ENCODE data around the gene ADCY10. TPM values are rescaled to one million over a fixed set of nuclear protein-coding genes. Genes with fewer than 3 reads are reported as not detected.
A peak's percentile ranks its signal among the peaks of the same experiment; 100 is the strongest.

The ADCY10 gene
- total and polyA plus RNA-seq, 12 donors = 0.07 to 0.61 (median 0.24) TPM; not detected in 2

DNA sequence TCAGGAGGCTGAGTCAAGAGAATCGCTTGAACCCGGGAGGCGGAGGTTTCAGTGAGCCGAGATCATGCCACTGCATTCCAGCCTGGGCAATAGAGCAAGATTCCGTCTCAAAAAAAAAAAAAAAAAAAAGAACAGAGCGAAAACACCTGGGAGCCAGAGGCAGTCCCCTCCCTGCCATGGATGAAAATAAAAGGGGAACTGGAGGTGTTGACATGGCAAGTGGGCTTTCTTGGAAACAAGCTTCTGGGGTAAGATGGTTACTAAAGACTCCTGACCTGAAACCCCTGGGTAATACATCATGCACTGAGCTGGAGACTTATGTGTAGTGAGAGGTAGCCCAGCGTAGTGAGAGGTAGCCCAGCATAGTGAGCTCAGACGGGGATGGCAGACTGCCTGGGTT is 31.6 kb downstream of the ADCY10 start:
- H3K27me3 ChIP-seq = no peaks in the 10 kb centered on the region
- H3K4me3 ChIP-seq = no peak overlapping the region
- no peaks in the 10 kb centered on the region for H3K36me3 ChIP-seq (replicated peaks in 1 of 2)
- no peaks in the 10 kb centered on the region for H3K9me3 ChIP-seq (replicated peaks in 1 of 3)
- 87 to 99% (median 95%) methylated on average over 8 of the region's 8 CpGs for WGBS, 4 donors
- no peak for DNase-seq
- no peak overlapping the region for H3K27ac ChIP-seq
- TF ChIP-seq, protein P1, sequence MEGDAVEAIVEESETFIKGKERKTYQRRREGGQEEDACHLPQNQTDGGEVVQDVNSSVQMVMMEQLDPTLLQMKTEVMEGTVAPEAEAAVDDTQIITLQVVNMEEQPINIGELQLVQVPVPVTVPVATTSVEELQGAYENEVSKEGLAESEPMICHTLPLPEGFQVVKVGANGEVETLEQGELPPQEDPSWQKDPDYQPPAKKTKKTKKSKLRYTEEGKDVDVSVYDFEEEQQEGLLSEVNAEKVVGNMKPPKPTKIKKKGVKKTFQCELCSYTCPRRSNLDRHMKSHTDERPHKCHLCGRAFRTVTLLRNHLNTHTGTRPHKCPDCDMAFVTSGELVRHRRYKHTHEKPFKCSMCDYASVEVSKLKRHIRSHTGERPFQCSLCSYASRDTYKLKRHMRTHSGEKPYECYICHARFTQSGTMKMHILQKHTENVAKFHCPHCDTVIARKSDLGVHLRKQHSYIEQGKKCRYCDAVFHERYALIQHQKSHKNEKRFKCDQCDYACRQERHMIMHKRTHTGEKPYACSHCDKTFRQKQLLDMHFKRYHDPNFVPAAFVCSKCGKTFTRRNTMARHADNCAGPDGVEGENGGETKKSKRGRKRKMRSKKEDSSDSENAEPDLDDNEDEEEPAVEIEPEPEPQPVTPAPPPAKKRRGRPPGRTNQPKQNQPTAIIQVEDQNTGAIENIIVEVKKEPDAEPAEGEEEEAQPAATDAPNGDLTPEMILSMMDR (IDR thresholded peaks at IDR 0.05) = no peak
- no peak for TF ChIP-seq POLR2A (IDR thresholded peaks at IDR 0.05)
- intact Hi-C loops (cut with DNase I) = no loop called here
- H3K4me1 ChIP-seq (replicated peaks in 1 of 2) = peaks cover 5% of the 10 kb centered on the region in 2 donors

DNA sequence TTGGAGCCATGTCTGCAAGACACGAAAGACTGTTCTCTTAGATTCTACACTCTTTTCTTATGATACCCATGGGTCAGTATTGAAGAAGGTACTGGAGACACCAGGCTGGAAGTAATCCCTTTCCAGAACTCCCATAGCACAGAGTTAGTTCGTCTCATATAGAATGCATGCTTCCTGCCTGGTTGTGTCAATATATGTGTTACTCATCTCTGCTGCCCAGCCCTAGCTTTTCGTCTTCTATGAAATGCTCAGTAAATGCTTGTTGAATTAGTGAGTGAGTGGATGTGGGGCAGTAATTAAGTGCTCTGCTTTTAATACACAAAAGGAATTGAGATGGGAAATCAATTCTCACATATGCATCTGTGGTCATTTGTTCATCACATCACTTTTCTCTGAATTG is 32.1 kb downstream of the ADCY10 start:
- DNase-seq = no peak
- TF ChIP-seq POLR2A (IDR thresholded peaks at IDR 0.05) = no peak
- TF ChIP-seq, protein P1 (IDR thresholded peaks at IDR 0.05) = no peak
- Histone ChIP-seq H3K27ac (no peak overlapping the region), H3K36me3 (replicated peaks in 1 of 2) (no peaks in the 10 kb centered on the region), H3K4me1 (replicated peaks in 1 of 2) (peaks cover 5% of the 10 kb centered on the region in 2 donors), H3K27me3 (no peaks in the 10 kb centered on the region), H3K9me3 (replicated peaks in 1 of 3) (no peaks in the 10 kb centered on the region), H3K4me3 (no peak overlapping the region)
- 91 to 100% (median 92%) methylated on average over 3 of the region's 3 CpGs for WGBS, 4 donors
- intact Hi-C loops (cut with DNase I) = no loop called here

DNA sequence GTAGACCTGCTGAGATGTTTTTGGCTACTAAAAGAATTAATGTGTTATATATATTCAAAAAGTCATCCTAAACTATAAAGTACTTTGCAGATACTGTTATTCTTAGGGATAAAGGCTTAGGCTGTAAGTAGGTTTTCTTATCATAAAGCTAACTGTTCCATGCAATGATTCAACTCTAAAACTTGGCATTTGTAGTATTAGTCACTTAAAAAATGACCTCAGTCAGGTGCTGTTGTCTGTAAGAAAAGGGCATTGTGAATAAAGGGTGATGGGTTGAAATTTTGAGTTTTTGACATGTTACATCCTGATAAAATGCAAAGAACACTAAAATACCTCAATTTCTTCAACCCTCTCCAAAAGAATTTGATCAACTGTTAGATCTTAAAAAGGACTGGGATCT is 32.9 kb downstream of the ADCY10 start:
- peaks cover 5% of the 10 kb centered on the region in 2 donors for H3K4me1 ChIP-seq (replicated peaks in 1 of 2)
- H3K36me3 ChIP-seq (replicated peaks in 1 of 2) = no peaks in the 10 kb centered on the region
- H3K4me3 ChIP-seq = no peak overlapping the region
- H3K27me3 ChIP-seq = no peaks in the 10 kb centered on the region
- intact Hi-C loops (cut with DNase I) = no loop called here
- TF ChIP-seq, protein P1 (IDR thresholded peaks at IDR 0.05) = no peak
- TF ChIP-seq POLR2A (IDR thresholded peaks at IDR 0.05) = no peak
- no peaks in the 10 kb centered on the region for H3K9me3 ChIP-seq (replicated peaks in 1 of 3)
- no peak for DNase-seq
- H3K27ac ChIP-seq = peak overlapping the region in 3 of 5 donors; percentile 35 to 59 (median 37)

DNA sequence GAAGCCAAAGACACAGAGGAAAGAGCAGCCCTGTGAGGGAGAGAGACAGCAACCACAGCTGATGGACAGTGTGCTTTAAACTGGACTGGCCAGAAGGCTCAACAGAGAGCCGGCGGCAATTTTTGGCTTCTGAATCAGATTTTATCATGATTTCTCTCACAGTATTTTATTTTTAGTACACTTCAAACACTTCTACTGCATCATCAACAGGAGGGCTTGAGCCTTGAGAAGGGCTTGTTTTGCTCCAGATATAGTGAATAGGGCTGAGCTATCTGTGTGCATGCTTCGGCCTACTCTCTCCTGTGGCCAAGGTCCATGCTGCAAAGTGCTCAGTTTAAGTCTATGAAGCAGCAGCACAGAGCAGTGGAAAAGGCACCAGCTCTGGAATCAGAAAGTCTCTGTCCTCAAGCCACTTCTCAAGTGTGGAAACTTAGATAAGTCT is 33.3 kb downstream of the ADCY10 start:
- peak overlapping the region in 4 of 5 donors; percentile 7 to 59 (median 36) for H3K27ac ChIP-seq
- no peaks in the 10 kb centered on the region for H3K27me3 ChIP-seq
- peaks cover 5% of the 10 kb centered on the region in 2 donors for H3K4me1 ChIP-seq (replicated peaks in 1 of 2)
- H3K9me3 ChIP-seq (replicated peaks in 1 of 3) = no peaks in the 10 kb centered on the region
- H3K36me3 ChIP-seq (replicated peaks in 1 of 2) = no peaks in the 10 kb centered on the region
- intact Hi-C loops (cut with DNase I) = no loop called here
- 27 to 54% (median 37%) methylated on average over 3 of the region's 3 CpGs for WGBS, 4 donors
- TF ChIP-seq POLR2A (IDR thresholded peaks at IDR 0.05) = no peak
- DNase-seq = peak in 6 of 7 donors; percentile 44 to 66 (median 52)
- H3K4me3 ChIP-seq = no peak overlapping the region

DNA sequence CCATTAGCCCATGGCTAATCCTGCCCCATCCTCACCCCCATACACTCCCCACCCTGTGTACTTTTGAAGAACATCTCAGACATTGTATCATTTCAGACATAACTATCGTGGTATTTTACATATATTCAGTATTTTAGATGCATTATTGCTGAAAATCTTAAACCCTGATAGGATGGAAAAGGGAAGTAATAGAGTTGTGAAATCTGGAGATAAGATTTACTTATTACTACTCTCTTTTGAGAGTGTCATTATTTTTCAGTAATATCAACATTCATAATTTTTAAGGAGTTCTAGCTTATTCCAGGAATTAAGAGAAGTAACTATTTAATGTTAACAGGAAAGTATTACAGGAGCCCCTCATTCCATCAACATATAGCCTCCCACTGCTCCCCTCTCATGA is 34.4 kb downstream of the ADCY10 start:
- no peaks in the 10 kb centered on the region for H3K9me3 ChIP-seq (replicated peaks in 1 of 3)
- whole genome bisulfite sequencing, 4 donors = 84 to 93% (median 90%) methylated on average over 1 of the region's 1 CpG
- H3K27ac ChIP-seq = no peak overlapping the region
- no peak overlapping the region for H3K4me3 ChIP-seq
- TF ChIP-seq, protein P1 (IDR thresholded peaks at IDR 0.05) = no peak
- TF ChIP-seq POLR2A (IDR thresholded peaks at IDR 0.05) = no peak
- intact Hi-C loops (cut with DNase I) = no loop called here
- no peaks in the 10 kb centered on the region for H3K27me3 ChIP-seq
- H3K4me1 ChIP-seq (replicated peaks in 1 of 2) = peaks cover 5% of the 10 kb centered on the region in 2 donors
- DNase-seq = no peak
- H3K36me3 ChIP-seq (replicated peaks in 1 of 2) = no peaks in the 10 kb centered on the region

All from adrenal gland (tissue), 12 donors.